Measurements from ENCODE around the gene ANKS3. TPM values are rescaled to one million over a fixed set of nuclear protein-coding genes. Genes with fewer than 3 reads are reported as not detected.

The ANKS3 gene
- total and polyA plus RNA-seq, 2 of the 8 experiments (the other 6 are each of a cell fraction or from before 2014, with no cell fraction given), result 15.5 to 23.9 TPM

DNA sequence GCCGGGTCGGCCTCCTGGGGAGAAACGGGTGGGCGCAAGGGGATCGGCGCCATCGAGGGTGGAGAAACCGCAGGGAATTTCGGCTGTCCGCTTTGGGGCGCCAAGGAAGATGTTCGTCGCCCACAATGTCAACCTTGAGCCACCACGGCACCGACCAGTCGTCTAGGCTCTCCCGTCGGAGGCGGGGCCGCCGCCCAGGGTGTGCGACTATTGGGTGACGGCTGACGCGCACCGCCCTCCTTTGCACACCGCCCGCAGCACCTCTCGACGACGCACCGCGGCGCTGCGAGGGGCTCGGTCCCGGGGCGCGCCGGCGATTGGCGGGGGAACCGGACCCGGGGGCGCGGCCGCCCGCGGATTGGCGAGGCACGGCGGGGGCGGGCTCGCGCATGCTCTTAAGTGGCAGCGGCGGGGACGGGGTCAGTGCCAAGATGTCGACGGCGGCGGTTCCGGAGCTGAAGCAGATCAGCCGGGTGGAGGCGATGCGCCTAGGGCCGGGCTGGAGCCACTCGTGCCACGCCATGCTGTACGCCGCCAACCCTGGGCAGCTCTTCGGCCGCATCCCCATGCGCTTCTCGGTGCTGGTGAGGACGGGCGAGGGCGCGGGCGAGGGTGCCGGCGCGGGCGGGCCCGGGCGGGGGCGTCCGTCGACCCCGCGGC lies 40.6 kb downstream of the ANKS3 start, which contains the start of gene NUDT16L1 (continued):
- TF ChIP-seq GABPA (IDR thresholded peaks at IDR 0.05; ENCODE audit: borderline replicate concordance, insufficient read depth, low read length) (no peak), HDAC2 (IDR thresholded peaks at IDR 0.05; ENCODE audit: borderline replicate concordance in 1 of 2, low read depth in 2 of 2, low read length in 2 of 2) (no peak), GTF2F1 (IDR thresholded peaks at IDR 0.05; ENCODE audit: borderline replicate concordance, low read depth, low read length) (no peak), JUND (IDR thresholded peaks at IDR 0.05; ENCODE audit: low read length) (no peak), KDM5A (IDR thresholded peaks at IDR 0.05; ENCODE audit: low read length) (no peak), TBP (IDR thresholded peaks at IDR 0.05; ENCODE audit: low read depth, low read length) (peak; percentile 89; the same call in 1 of the 2 replicates), CBX8 (IDR thresholded peaks at IDR 0.05; ENCODE audit: borderline replicate concordance, low read depth, low read length) (no peak), RXRA (IDR thresholded peaks at IDR 0.05; ENCODE audit: insufficient read depth, low read depth, low read length) (no peak)
- TF ChIP-seq, protein P1, sequence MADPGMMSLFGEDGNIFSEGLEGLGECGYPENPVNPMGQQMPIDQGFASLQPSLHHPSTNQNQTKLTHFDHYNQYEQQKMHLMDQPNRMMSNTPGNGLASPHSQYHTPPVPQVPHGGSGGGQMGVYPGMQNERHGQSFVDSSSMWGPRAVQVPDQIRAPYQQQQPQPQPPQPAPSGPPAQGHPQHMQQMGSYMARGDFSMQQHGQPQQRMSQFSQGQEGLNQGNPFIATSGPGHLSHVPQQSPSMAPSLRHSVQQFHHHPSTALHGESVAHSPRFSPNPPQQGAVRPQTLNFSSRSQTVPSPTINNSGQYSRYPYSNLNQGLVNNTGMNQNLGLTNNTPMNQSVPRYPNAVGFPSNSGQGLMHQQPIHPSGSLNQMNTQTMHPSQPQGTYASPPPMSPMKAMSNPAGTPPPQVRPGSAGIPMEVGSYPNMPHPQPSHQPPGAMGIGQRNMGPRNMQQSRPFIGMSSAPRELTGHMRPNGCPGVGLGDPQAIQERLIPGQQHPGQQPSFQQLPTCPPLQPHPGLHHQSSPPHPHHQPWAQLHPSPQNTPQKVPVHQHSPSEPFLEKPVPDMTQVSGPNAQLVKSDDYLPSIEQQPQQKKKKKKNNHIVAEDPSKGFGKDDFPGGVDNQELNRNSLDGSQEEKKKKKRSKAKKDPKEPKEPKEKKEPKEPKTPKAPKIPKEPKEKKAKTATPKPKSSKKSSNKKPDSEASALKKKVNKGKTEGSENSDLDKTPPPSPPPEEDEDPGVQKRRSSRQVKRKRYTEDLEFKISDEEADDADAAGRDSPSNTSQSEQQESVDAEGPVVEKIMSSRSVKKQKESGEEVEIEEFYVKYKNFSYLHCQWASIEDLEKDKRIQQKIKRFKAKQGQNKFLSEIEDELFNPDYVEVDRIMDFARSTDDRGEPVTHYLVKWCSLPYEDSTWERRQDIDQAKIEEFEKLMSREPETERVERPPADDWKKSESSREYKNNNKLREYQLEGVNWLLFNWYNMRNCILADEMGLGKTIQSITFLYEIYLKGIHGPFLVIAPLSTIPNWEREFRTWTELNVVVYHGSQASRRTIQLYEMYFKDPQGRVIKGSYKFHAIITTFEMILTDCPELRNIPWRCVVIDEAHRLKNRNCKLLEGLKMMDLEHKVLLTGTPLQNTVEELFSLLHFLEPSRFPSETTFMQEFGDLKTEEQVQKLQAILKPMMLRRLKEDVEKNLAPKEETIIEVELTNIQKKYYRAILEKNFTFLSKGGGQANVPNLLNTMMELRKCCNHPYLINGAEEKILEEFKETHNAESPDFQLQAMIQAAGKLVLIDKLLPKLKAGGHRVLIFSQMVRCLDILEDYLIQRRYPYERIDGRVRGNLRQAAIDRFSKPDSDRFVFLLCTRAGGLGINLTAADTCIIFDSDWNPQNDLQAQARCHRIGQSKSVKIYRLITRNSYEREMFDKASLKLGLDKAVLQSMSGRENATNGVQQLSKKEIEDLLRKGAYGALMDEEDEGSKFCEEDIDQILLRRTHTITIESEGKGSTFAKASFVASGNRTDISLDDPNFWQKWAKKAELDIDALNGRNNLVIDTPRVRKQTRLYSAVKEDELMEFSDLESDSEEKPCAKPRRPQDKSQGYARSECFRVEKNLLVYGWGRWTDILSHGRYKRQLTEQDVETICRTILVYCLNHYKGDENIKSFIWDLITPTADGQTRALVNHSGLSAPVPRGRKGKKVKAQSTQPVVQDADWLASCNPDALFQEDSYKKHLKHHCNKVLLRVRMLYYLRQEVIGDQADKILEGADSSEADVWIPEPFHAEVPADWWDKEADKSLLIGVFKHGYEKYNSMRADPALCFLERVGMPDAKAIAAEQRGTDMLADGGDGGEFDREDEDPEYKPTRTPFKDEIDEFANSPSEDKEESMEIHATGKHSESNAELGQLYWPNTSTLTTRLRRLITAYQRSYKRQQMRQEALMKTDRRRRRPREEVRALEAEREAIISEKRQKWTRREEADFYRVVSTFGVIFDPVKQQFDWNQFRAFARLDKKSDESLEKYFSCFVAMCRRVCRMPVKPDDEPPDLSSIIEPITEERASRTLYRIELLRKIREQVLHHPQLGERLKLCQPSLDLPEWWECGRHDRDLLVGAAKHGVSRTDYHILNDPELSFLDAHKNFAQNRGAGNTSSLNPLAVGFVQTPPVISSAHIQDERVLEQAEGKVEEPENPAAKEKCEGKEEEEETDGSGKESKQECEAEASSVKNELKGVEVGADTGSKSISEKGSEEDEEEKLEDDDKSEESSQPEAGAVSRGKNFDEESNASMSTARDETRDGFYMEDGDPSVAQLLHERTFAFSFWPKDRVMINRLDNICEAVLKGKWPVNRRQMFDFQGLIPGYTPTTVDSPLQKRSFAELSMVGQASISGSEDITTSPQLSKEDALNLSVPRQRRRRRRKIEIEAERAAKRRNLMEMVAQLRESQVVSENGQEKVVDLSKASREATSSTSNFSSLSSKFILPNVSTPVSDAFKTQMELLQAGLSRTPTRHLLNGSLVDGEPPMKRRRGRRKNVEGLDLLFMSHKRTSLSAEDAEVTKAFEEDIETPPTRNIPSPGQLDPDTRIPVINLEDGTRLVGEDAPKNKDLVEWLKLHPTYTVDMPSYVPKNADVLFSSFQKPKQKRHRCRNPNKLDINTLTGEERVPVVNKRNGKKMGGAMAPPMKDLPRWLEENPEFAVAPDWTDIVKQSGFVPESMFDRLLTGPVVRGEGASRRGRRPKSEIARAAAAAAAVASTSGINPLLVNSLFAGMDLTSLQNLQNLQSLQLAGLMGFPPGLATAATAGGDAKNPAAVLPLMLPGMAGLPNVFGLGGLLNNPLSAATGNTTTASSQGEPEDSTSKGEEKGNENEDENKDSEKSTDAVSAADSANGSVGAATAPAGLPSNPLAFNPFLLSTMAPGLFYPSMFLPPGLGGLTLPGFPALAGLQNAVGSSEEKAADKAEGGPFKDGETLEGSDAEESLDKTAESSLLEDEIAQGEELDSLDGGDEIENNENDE (IDR thresholded peaks at IDR 0.05; ENCODE audit: insufficient replicate concordance, low read length), result no peak

All from H1 (cell line).